HL-60 (cell line): ENCODE data around the gene SDCBP2.

Source experiments
- DNase-seq, 2 experiments: peaks; one replicate each; pipeline ENCODE4 v3.0.0-alpha.2; 2010 to 2020; ENCODE audit warnings: low read depth in 1 of 2, low spot score in 1 of 2
- H3K27ac ChIP-seq: fragments of 250-450 bp; sonication (Bioruptor Pico); replicated peaks from 2 replicates; pipeline ENCODE4 v1.5.1; 2020; ENCODE audit warnings: mild to moderate bottlenecking, moderate library complexity
- H3K27me3 ChIP-seq: fragments of 250-450 bp; sonication (Bioruptor Pico); 2 replicates; pipeline ENCODE4 v1.5.1; 2021; ENCODE audit warnings: mild to moderate bottlenecking, moderate library complexity; ENCODE audit not compliant: insufficient read depth, poor library complexity, severe bottlenecking
- H3K4me3 ChIP-seq: replicated peaks from 2 replicates; pipeline ENCODE4 v1.5.1; 2011; ENCODE audit warnings: mild to moderate bottlenecking, control low read depth, low read length; ENCODE audit not compliant: insufficient read depth
- CTCF ChIP-seq: IDR thresholded peaks from one replicate; pipeline ENCODE4 v1.5.1; 2011; ENCODE audit warnings: low read length, control low read depth, inconsistent platforms; ENCODE audit not compliant: insufficient read depth
- GABPA ChIP-seq: IDR thresholded peaks from 2 replicates; pipeline ENCODE4 v1.6.1; 2012; ENCODE audit warnings: low read depth
- POLR2AphosphoS5 ChIP-seq: IDR thresholded peaks from 2 replicates; pipeline ENCODE4 v1.6.1; 2012; ENCODE audit warnings: low read depth
- REST ChIP-seq: IDR thresholded peaks from 2 replicates; pipeline ENCODE4 v1.6.1; 2012; ENCODE audit warnings: low read depth; ENCODE audit not compliant: insufficient replicate concordance
- SPI1 ChIP-seq: IDR thresholded peaks from 2 replicates; pipeline ENCODE4 v1.6.1; 2012; ENCODE audit warnings: low read depth, mild to moderate bottlenecking, borderline replicate concordance

Gene SDCBP2

GRCh38 chr20:1331101-1331500 lies 2.2 kb upstream of the SDCBP2 start:
- no peak for DNase-seq
- no peak overlapping the region for H3K27ac ChIP-seq
- no peaks in the 10 kb centered on the region for H3K27me3 ChIP-seq
- H3K4me3 ChIP-seq: no peak overlapping the region
- TF ChIP-seq GABPA (no peak), POLR2AphosphoS5 (no peak), SPI1 (no peak), REST (no peak), CTCF (no peak)

- no peak overlapping the region for H3K27ac ChIP-seq
- TF ChIP-seq POLR2AphosphoS5 (no peak), REST (no peak), SPI1 (no peak)
- no peak for DNase-seq
These were observed 1.3 kb upstream of the SDCBP2 start for GRCh38 chr20:1330075-1330830.

GRCh38 chr20:1327827-1328679 lies 886 bp downstream of the SDCBP2 start:
- Histone ChIP-seq H3K27ac (no peak overlapping the region), H3K4me3 (no peak overlapping the region)
- DNase-seq: no peak

More at GRCh38 chr20:1330075-1330830, 1.3 kb upstream of the SDCBP2 start:
- Histone ChIP-seq H3K4me3 (no peak overlapping the region), H3K27me3 (no peaks in the 10 kb centered on the region)

More at GRCh38 chr20:1327827-1328679, 886 bp downstream of the SDCBP2 start:
- TF ChIP-seq POLR2AphosphoS5 (no peak), GABPA (no peak), CTCF (no peak), REST (no peak), SPI1 (no peak)
- H3K27me3 ChIP-seq: no peaks in the 10 kb centered on the region
